NCI-H2196 (cell line): Measurements from ENCODE around the gene ADD2.
A peak's percentile ranks its signal among the peaks of the same experiment; 100 is the strongest.

Source experiments
- DNase-seq: peaks from one replicate; lab custom pipeline; 2025; ENCODE audit not compliant: unreplicated experiment; lab: John Stamatoyannopoulos, UW

The ADD2 gene

GRCh38 chr2:70675862-70676261 is 92.1 kb downstream of the ADD2 start:
- no peak for DNase-seq

GRCh38 chr2:70674636-70675430 is 93.2 kb downstream of the ADD2 start:
- no peak for DNase-seq

GRCh38 chr2:70673041-70673647 is 94.9 kb downstream of the ADD2 start:
- no peak for DNase-seq

- DNase-seq = no peak
Observed at GRCh38 chr2:70671092-70671675, 96.8 kb downstream of the ADD2 start.

- DNase-seq = no peak
Observed at GRCh38 chr2:70670626-70671025, 97.4 kb downstream of the ADD2 start.

- no peak for DNase-seq
Observed at GRCh38 chr2:70670202-70670601, 97.8 kb downstream of the ADD2 start.

- no peak for DNase-seq
Observed at GRCh38 chr2:70668911-70669310, 99.1 kb downstream of the ADD2 start.

GRCh38 chr2:70668432-70668831 is 99.6 kb downstream of the ADD2 start:
- DNase-seq = no peak

- DNase-seq = no peak
Observed at GRCh38 chr2:70664525-70664924, 103.5 kb downstream of the ADD2 start.

GRCh38 chr2:70663411-70663810 is 104.6 kb downstream of the ADD2 start:
- no peak for DNase-seq

- no peak for DNase-seq
Observed at GRCh38 chr2:70659551-70659950, 108.4 kb downstream of the ADD2 start.

- no peak for DNase-seq
Observed at GRCh38 chr2:70658476-70658875, 109.5 kb downstream of the ADD2 start.

- no peak for DNase-seq
Observed at GRCh38 chr2:70657246-70657645, 110.8 kb downstream of the ADD2 start.

- DNase-seq = no peak
Observed at GRCh38 chr2:70656421-70657010, 111.5 kb downstream of the ADD2 start.

- no peak for DNase-seq
Observed at GRCh38 chr2:70655786-70656185, 112.2 kb downstream of the ADD2 start.

- peak; percentile 2 for DNase-seq
Observed at GRCh38 chr2:70655211-70655610, 112.8 kb downstream of the ADD2 start.

GRCh38 chr2:70651727-70652126 is 116.3 kb downstream of the ADD2 start:
- DNase-seq = no peak

GRCh38 chr2:70651014-70651413 is 117.0 kb downstream of the ADD2 start:
- DNase-seq = no peak

- no peak for DNase-seq
Observed at GRCh38 chr2:70648961-70649360, 119.0 kb downstream of the ADD2 start.

GRCh38 chr2:70647873-70648481 is 120.0 kb downstream of the ADD2 start:
- peak; percentile 50 for DNase-seq

GRCh38 chr2:70646420-70646818 is 121.6 kb downstream of the ADD2 start:
- DNase-seq = no peak
